ENCODE data around the gene ANKRD61.
"Not testable (repeated sequence)": the region's sequence is repeated elsewhere in the genome, so short reads cannot be mapped to it uniquely, and the experiment has no call there.

ANKRD61 gene

GRCh38 chr7:6028563-6028962 lies 2.6 kb upstream of the ANKRD61 start:
- in situ Hi-C loops (cut with HindIII; ENCODE audit: low sequenced_read_pairs), result no loop called here

- in situ Hi-C loops (cut with HindIII; ENCODE audit: low sequenced_read_pairs), result no loop called here
Measured at GRCh38 chr7:6031567-6031966, 391 bp downstream of the ANKRD61 start.

DNA sequence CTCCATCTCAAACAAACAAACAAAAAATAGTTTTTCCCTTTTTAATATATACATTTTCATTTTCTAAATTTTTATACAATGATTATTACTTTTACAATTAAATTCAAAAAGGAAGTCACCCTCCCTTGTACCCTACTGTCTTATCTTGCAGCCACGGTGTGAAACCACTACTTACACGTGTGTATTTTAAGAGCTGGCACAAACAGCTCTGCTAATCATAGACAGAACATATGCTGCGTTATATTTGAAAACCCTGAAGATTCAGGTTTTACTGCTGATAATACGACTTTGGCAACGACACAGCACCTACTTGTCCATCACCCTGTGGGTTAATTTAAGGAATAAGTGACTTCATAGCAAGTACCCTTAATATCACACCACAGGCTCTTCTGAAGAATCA lies 991 bp downstream of the ANKRD61 start:
- in situ Hi-C loops (cut with HindIII; ENCODE audit: low sequenced_read_pairs), result no loop called here

DNA sequence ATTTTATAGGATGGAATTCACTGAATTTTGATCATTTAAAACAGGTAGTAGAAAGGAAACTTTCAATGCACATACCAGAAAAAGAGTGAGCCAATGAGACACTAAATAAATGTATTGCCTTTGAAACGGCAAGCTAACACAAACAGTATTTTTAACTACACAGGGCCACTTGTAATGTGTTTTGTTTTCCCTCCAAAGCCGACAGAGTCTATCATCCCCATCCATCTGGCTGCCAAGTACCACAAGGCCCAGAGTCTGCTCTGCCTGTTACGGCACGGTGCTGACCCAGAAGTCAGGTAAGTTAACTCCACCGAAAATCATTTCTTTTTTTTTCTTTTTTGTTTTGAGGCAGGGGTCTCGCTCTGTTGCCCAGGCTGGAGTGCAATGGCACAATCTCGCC lies 1.5 kb downstream of the ANKRD61 start:
- in situ Hi-C loops (cut with HindIII; ENCODE audit: low sequenced_read_pairs), result no loop called here

DNA sequence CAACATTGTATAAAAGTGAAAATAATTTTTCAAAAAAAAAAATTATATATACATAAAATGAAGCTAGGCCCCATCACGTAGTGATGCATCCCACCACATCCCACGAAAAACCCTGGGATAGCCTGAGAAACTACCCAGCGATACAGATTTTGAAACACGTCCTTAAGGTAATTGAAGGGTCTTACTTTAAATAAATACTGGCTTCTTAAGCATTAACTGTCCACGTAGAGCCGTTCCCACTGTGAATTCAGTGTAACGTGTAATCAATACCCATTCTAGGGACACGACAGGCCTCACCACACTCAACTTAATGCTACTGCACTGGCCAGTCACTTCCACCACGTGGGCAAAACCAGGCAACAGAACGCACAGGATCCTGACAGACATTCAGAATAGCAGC lies 4.0 kb downstream of the ANKRD61 start:
- in situ Hi-C loops (cut with HindIII; ENCODE audit: low sequenced_read_pairs), result no loop called here

- in situ Hi-C loops (cut with HindIII; ENCODE audit: low sequenced_read_pairs), result no loop called here
Measured at GRCh38 chr7:6035686-6036085, 4.5 kb downstream of the ANKRD61 start.

GRCh38 chr7:6049780-6050179 lies 18.6 kb downstream of the ANKRD61 start:
- in situ Hi-C loops (cut with HindIII; ENCODE audit: low sequenced_read_pairs), result no loop called here

- in situ Hi-C loops (cut with HindIII; ENCODE audit: low sequenced_read_pairs), result not testable (repeated sequence)
Measured at GRCh38 chr7:6051185-6051584, 20.0 kb downstream of the ANKRD61 start.

DNA sequence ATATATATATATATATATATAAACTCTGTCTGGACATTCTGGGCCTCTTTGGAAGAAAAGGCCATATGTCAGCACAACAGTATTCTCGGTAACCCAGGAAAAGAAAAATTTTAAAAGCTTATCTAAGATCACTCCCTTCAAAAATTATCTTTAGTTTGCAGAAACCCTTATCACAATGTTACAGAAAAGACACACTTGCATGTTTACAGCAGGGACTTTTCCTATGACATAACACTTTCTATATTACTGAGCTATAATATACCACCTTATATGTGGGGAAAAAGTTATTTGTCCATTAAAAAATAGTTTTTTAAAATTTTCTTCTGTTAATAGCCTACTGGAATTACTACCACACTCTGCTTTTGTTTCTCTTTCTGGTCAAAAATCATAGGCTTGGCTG lies 25.4 kb downstream of the ANKRD61 start:
- in situ Hi-C loops (cut with HindIII; ENCODE audit: low sequenced_read_pairs), result no loop called here

DNA sequence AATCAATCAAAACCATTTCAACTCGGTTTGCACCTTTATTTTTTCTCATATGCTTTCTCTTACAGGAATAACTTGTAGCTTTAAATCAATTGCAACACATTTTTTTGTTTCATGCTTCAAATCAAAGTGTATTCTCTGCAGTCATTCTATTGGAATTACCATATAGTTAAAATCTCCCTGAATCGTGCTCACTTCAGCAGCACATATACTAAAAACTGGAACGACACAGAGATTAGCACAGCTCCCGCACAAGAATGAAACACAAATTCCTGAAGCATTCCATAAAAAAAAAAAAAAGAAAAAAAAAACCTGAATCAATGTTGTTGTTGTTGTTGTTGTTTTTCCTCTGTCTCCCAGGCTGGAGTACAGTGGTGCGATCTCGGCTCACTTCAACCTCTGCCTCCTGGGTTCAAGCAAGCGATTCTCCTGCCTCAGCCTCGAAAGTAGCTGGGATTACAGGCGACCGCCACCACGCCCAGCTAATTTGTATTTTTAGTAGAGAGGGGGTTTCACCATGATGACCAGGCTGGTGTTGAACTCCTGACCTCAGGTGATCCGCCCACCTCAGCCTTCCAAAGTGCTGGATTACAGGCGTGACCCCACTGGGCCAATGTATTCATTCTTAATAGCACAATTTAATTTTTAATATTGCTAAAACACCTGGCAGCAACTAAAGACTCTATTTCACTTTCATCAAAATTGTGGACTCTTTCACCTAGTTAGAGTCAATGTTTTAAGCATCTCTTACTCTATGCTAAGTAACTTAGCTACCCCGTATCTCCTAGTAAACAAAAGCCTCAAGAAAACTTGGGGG lies 26.3 kb downstream of the ANKRD61 start:
- in situ Hi-C loops (cut with HindIII; ENCODE audit: low sequenced_read_pairs), result no loop called here

DNA sequence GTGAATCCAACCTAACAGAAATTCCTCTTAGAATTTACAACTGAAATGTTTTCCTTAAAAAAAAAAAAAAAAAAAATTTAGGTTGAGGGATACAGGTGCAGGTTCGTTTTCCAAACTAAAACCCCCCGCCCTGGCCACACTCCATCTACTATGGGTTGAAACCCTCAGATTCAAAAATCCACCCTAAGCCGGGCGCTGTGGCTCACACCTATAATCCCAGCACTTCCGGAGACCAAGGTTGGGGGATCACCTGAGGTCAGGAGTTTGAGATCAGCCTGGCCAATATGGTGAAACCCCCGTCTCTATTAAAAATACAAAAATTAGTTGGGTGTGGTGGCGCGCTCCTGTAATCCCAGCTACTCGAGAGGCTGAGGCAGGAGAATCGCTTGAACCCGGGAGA lies 28.8 kb downstream of the ANKRD61 start:
- in situ Hi-C loops (cut with HindIII; ENCODE audit: low sequenced_read_pairs), result not testable (repeated sequence)

DNA sequence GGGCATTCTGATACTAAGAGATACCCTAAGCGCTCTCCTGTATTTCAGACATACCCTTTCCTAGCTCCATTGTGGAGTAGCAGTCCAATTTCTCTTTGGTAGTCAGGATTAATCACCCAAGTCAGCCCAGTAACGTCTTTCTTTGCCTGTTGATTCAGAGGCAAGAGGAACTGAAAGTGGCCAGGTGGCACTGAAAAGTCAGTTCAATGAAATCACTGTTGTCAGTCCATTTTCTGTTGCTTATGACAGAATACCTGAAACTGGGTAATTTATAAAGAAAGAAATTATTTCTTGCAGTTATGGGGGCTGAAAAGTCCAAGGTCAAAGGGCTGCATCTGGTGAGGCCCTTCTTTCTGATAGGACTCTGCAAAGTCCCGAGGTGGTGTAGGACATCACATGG lies 40.2 kb downstream of the ANKRD61 start:
- in situ Hi-C loops (cut with HindIII; ENCODE audit: low sequenced_read_pairs), result no loop called here

GRCh38 chr7:6074612-6075380 lies 43.6 kb downstream of the ANKRD61 start:
- in situ Hi-C loops (cut with HindIII; ENCODE audit: low sequenced_read_pairs), result no loop called here

GRCh38 chr7:6078548-6078947 lies 47.4 kb downstream of the ANKRD61 start:
- in situ Hi-C loops (cut with HindIII; ENCODE audit: low sequenced_read_pairs), result no loop called here

GRCh38 chr7:6083047-6083446 lies 51.9 kb downstream of the ANKRD61 start:
- in situ Hi-C loops (cut with HindIII; ENCODE audit: low sequenced_read_pairs), result not testable (repeated sequence)
